ENCODE measurements around the gene PARD3. TPM values are rescaled to one million over a fixed set of nuclear protein-coding genes. Genes with fewer than 3 reads are reported as not detected.

The PARD3 gene
- polyA plus RNA-seq, 2 of the 4 experiments (the other 2 are of a cell fraction): 110 to 200 TPM

DNA sequence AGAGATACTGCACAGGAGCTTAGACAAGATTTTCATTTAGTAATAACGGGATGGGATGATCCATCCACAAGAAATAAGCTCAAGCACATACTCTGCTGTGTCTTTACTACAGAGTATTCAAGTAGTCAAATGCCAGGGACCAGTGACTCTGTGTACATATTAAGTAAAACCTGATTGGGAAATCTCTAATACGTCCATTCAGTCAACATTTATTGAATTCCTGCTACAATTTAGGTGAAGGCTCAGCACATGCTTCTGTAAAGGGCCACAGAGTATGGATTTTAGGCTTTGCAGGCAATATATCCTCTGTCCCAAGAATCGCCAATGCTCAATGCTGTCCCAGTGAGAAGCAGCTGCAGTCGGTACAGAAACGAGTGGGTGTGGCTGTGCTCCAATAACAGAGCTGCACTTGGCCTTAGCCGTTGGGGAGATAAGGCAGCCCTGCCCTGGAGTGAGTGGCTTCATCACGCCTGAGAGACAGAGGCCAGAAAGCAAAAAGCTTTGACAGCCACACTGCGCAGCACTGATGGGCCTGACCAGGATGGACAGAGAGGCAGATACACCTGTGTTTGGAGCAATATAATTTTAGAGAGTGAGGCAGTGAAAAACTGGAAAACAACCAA is 186.8 kb downstream of the PARD3 start:
- Histone ChIP-seq H3K9me3 (no peaks in the 10 kb centered on the region), H3K4me2 (no peak overlapping the region), H3K4me3 (no peak overlapping the region), H3K4me1 (peaks cover 17% of the 10 kb centered on the region), H3K27ac (peak overlapping the region in 1 of 2 experiments; percentile 36; a peak in 1 of 6 replicates)
- 85% methylated on average over 8 of the region's 8 CpGs for WGBS (ENCODE audit: missing lambda C conversion rate)
- ChIA-PET CTCF (interaction anchor here (0.9 to 7.3 kb wide), 3 partner anchors 10 to 442 kb away, joined by 3 to 68 read pairs (median 4); no protein-coding TSS in a partner anchor), POLR2A (no interaction called here)
- no peak for DNase-seq (ENCODE audit: low read depth in 1 of 2, low spot score in 1 of 2)
- no peak for FAIRE-seq
- TF ChIP-seq RNF2 (IDR thresholded peaks at IDR 0.05; ENCODE audit: borderline replicate concordance, low read depth) (no peak), HOXB5 (CRISPR knock-in tag; IDR thresholded peaks at IDR 0.05) (no peak), TP53 (CRISPR knock-in tag; IDR thresholded peaks at IDR 0.05) (no peak), NFE2L2 (conservative IDR thresholded peaks at IDR 0.05; ENCODE audit: low read length) (no peak), ZSCAN20 (CRISPR knock-in tag; IDR thresholded peaks at IDR 0.05) (no peak), CHD4 (IDR thresholded peaks at IDR 0.05; ENCODE audit: borderline replicate concordance) (no peak), ZC3H11A (IDR thresholded peaks at IDR 0.05) (no peak), EHMT2 (IDR thresholded peaks at IDR 0.05; ENCODE audit: low read depth) (no peak), NPAS2 (CRISPR knock-in tag; IDR thresholded peaks at IDR 0.05; ENCODE audit: borderline replicate concordance) (no peak), CEBPB (IDR thresholded peaks at IDR 0.05) (no peak), JUN (IDR thresholded peaks at IDR 0.05) (no peak), POLR2A (IDR thresholded peaks at IDR 0.05; ENCODE audit: low read length) (no peak), RARB (CRISPR knock-in tag; IDR thresholded peaks at IDR 0.05) (no peak)
- TF ChIP-seq, protein P1, sequence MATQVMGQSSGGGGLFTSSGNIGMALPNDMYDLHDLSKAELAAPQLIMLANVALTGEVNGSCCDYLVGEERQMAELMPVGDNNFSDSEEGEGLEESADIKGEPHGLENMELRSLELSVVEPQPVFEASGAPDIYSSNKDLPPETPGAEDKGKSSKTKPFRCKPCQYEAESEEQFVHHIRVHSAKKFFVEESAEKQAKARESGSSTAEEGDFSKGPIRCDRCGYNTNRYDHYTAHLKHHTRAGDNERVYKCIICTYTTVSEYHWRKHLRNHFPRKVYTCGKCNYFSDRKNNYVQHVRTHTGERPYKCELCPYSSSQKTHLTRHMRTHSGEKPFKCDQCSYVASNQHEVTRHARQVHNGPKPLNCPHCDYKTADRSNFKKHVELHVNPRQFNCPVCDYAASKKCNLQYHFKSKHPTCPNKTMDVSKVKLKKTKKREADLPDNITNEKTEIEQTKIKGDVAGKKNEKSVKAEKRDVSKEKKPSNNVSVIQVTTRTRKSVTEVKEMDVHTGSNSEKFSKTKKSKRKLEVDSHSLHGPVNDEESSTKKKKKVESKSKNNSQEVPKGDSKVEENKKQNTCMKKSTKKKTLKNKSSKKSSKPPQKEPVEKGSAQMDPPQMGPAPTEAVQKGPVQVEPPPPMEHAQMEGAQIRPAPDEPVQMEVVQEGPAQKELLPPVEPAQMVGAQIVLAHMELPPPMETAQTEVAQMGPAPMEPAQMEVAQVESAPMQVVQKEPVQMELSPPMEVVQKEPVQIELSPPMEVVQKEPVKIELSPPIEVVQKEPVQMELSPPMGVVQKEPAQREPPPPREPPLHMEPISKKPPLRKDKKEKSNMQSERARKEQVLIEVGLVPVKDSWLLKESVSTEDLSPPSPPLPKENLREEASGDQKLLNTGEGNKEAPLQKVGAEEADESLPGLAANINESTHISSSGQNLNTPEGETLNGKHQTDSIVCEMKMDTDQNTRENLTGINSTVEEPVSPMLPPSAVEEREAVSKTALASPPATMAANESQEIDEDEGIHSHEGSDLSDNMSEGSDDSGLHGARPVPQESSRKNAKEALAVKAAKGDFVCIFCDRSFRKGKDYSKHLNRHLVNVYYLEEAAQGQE (IDR thresholded peaks at IDR 0.05): no peak
- TF ChIP-seq, protein P2, sequence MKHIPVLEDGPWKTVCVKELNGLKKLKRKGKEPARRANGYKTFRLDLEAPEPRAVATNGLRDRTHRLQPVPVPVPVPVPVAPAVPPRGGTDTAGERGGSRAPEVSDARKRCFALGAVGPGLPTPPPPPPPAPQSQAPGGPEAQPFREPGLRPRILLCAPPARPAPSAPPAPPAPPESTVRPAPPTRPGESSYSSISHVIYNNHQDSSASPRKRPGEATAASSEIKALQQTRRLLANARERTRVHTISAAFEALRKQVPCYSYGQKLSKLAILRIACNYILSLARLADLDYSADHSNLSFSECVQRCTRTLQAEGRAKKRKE (CRISPR knock-in tag; IDR thresholded peaks at IDR 0.05; ENCODE audit: low read depth): no peak
- TF ChIP-seq, protein P3, sequence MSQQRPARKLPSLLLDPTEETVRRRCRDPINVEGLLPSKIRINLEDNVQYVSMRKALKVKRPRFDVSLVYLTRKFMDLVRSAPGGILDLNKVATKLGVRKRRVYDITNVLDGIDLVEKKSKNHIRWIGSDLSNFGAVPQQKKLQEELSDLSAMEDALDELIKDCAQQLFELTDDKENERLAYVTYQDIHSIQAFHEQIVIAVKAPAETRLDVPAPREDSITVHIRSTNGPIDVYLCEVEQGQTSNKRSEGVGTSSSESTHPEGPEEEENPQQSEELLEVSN (IDR thresholded peaks at IDR 0.05; ENCODE audit: borderline replicate concordance, low read depth): no peak
- 0 out of 6 replicates have a peak, but pooled peaks of 1 of the 2 experiments have one; percentile 24 for ATAC-seq

DNA sequence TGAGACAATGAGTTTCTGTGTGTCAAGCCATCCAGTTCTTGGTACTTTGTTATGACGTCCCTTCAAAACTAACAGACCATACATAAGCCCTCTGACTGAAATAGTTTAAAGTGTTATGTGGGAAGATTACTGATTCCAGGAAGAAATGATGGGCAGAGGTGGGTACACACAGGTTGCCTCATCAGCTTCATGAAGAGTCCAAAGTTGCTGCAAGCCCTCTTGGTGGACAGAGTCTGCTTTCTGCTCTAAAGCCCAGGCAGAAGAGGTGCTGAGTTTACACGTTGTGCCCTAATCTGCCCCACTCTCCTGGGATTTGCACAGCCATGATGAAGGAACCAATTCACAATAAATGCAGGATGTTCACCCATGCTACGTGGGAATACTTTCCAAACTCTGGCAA is 187.4 kb downstream of the PARD3 start:
- 95% methylated on average over 3 of the region's 3 CpGs for WGBS (ENCODE audit: missing lambda C conversion rate)
- FAIRE-seq (no peak), ATAC-seq (no peak), DNase-seq (ENCODE audit: low read depth in 1 of 2, low spot score in 1 of 2) (no peak)
- no peak for TF ChIP-seq HOXB13 (CRISPR knock-in tag; IDR thresholded peaks at IDR 0.05; ENCODE audit: low read depth)
- no peak for TF ChIP-seq CHD2 (IDR thresholded peaks at IDR 0.05; ENCODE audit: low read length, partially characterized antibody)
- no peak for TF ChIP-seq FOSL2 (IDR thresholded peaks at IDR 0.05)
- no peak for TF ChIP-seq FOSL2 (CRISPR knock-in tag; IDR thresholded peaks at IDR 0.05)
- no peak for TF ChIP-seq TFCP2L1 (CRISPR knock-in tag; IDR thresholded peaks at IDR 0.05)
- no peak for TF ChIP-seq RFX5 (IDR thresholded peaks at IDR 0.05)
- TF ChIP-seq EP300 (IDR thresholded peaks at IDR 0.05): no peak
- TF ChIP-seq NFE2L2 (conservative IDR thresholded peaks at IDR 0.05; ENCODE audit: low read length): no peak
- TF ChIP-seq, protein P1 (IDR thresholded peaks at IDR 0.05): no peak
- TF ChIP-seq ESRRA (IDR thresholded peaks at IDR 0.05; ENCODE audit: borderline replicate concordance, low read length): no peak
- no peak for TF ChIP-seq EHF (CRISPR knock-in tag; IDR thresholded peaks at IDR 0.05)
- Histone ChIP-seq H3K4me3 (no peak overlapping the region), H3K4me2 (no peak overlapping the region), H3K27ac (no peak overlapping the region; a peak in 1 of 6 replicates), H3K9me3 (no peaks in the 10 kb centered on the region), H3K4me1 (peaks cover 17% of the 10 kb centered on the region)
- POLR2A ChIA-PET: no interaction called here
- CTCF ChIA-PET: interaction anchor here (0.9 to 7.3 kb wide), 3 partner anchors 11 to 442 kb away, joined by 3 to 68 read pairs (median 4); no protein-coding TSS in a partner anchor

Data from A549 (cell line).